Mucosa of rectum (tissue), 2 donors: Measurements from ENCODE around the gene C19orf53.

ENCODE experiments used
- H3K27ac ChIP-seq, 2 donors: one replicate each; pipeline ENCODE4 v1.7.0; 2013; ENCODE audit warnings: inconsistent platforms in 2 of 2, low read depth in 2 of 2, low read length in 2 of 2
- H3K27me3 ChIP-seq, 2 donors: one replicate each; pipeline ENCODE4 v1.7.0; 2013; ENCODE audit warnings: low read length in 2 of 2; ENCODE audit not compliant: control insufficient read depth in 2 of 2, insufficient read depth in 2 of 2
- H3K36me3 ChIP-seq, 2 donors: one replicate each; pipeline ENCODE4 v1.7.0; 2013; ENCODE audit warnings: low read length in 2 of 2; ENCODE audit not compliant: control insufficient read depth in 2 of 2, insufficient read depth in 2 of 2
- H3K4me1 ChIP-seq, 2 donors: one replicate each; pipeline ENCODE4 v1.7.0; 2013; ENCODE audit warnings: low read length in 2 of 2, mild to moderate bottlenecking in 1 of 2; ENCODE audit not compliant: control insufficient read depth in 2 of 2, insufficient read depth in 2 of 2
- H3K4me3 ChIP-seq, 2 donors: one replicate each; pipeline ENCODE4 v1.7.0; 2013; ENCODE audit warnings: low read length in 2 of 2
- H3K9ac ChIP-seq, 2 donors: one replicate each; pipeline ENCODE4 v1.7.0; 2013; ENCODE audit warnings: low read length in 2 of 2, low read depth in 1 of 2, mild to moderate bottlenecking in 1 of 2
- H3K9me3 ChIP-seq, 2 donors: one replicate each; pipeline ENCODE4 v1.7.0; 2013; ENCODE audit warnings: low read length in 2 of 2; ENCODE audit not compliant: control insufficient read depth in 2 of 2
- donor health status: healthy.
- donor health status: Normal muscosa, but diverticular disease.

C19orf53 gene

DNA sequence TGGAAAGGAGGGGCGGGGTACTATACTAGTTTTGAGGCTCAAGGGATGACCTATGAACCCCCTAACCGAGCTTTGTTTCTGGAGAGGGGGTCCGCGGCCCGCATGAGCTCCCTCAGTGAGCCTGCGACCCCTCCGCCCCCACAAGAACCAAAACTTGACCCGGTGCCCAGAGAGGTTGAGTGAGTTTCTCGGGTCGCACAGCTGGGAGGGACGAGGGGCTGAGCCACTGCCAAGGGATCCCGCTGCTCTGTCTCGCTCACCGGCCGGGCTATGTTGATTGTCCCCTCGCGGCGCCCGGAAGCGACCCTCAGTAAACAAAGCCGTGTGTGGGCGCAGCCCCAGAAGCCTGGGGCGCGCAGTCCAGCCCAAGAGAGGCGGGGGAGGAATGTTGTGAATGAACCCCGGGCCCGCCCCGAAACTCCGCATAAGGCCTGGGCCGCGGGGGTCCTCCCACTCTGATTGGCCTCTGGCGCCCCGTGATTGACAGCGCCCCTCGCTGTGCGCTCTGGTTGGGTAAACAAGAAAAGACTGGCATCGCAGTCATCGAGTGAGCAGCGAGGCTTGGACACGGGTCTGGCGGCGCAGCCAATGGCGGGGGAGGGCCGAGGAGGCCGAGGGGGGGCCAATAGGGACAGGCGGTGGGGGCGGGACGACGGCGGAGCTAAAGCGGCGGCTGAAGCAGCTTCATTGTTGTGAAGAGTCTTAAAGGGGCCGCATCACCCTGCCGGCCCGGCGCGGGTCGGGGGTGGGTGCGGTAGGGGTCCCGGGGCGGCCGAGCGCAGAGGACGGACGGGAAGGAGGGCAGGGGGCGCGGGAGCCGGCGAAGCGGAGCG is 20.7 kb downstream of the C19orf53 start, which contains the start of gene ZSWIM4:
ZSWIM4 (plus strand) TSS at position 687 of the 833 bp plus-strand sequence. CDS start 206 bp downstream, outside the sequence.
- peak within 1 kb of the TSS; percentile 83 for H3K4me3 ChIP-seq
- peak within 1 kb of the TSS; percentile 75 to 84 for H3K9ac ChIP-seq
- H3K27ac ChIP-seq, result peak within 1 kb of the TSS; percentile 80 to 82
- H3K27me3 ChIP-seq, result no peaks in the 10 kb centered on the region
- H3K36me3 ChIP-seq, result no peaks in the 10 kb centered on the region
- H3K9me3 ChIP-seq, result no peaks in the 10 kb centered on the region
- peaks cover 15 to 20% of the 10 kb centered on the region in 2 donors for H3K4me1 ChIP-seq

DNA sequence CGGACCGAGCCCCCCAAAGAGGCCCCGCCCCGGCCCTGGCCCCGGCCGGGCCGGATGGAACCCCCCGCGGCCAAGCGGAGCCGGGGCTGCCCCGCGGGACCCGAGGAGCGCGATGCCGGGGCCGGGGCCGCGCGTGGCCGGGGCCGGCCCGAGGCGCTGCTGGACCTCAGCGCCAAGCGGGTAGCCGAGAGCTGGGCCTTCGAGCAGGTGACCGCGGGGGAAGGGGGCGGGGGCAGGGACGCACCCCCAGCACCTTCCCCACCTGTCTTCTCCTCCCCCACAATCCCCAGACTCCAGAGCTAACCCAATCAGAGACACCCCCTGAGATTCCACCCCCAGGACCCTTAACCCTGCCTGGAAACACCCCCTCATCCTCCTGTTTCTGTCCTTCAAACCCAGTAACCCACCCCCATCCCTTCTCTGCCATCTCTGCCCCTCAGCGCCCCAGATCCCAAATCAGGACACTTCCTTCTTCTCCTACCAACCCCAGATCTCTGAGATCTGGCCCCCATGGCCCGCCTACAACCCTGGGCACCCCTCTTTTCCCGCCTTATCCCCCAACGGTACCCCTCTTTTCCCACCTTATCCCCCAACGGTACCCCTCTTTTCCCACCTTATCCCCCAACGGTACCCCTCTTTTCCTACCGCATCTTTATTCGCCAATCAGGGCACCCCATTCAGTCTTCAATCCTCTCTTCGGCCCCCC is 21.5 kb downstream of the C19orf53 start:
- peak overlapping the region; percentile 72 to 73 for H3K4me3 ChIP-seq
- peak overlapping the region; percentile 75 to 77 for H3K9ac ChIP-seq

GRCh38 chr19:13796301-13797057 is 22.2 kb downstream of the C19orf53 start:
- Histone ChIP-seq H3K4me1 (peaks cover 15 to 20% of the 10 kb centered on the region in 2 donors), H3K4me3 (peak overlapping the region; percentile 11 to 73), H3K9me3 (no peaks in the 10 kb centered on the region), H3K9ac (peak overlapping the region in 1 of 2 donors; percentile 77), H3K36me3 (no peaks in the 10 kb centered on the region), H3K27me3 (no peaks in the 10 kb centered on the region), H3K27ac (peak overlapping the region; percentile 52 to 56)

More for the DNA sequence above, 21.5 kb downstream of the C19orf53 start:
- Histone ChIP-seq H3K27ac (peak overlapping the region; percentile 70 to 77), H3K4me1 (peaks cover 15 to 20% of the 10 kb centered on the region in 2 donors), H3K36me3 (no peaks in the 10 kb centered on the region), H3K27me3 (no peaks in the 10 kb centered on the region), H3K9me3 (no peaks in the 10 kb centered on the region)

DNA sequence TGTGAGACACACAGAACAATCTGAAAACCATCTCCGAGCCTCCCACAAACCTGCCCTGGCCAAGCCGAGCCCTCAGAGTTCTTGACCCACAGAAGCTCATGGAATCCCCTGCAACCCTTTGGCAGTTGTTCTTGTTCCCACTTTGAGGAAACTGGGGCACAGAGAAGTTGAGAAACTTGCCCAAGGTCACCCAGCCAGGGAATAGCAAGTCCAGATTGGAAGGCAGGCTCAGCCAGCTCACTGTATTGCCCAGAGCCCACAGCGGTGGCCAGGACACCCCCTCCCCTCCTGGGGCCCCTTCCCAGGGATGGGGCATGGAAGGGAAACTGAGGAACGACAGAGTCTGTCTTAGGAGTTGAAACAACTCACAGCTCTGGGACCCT is 22.8 kb downstream of the C19orf53 start:
- no peaks in the 10 kb centered on the region for H3K36me3 ChIP-seq
- peak overlapping the region; percentile 23 to 52 for H3K27ac ChIP-seq
- H3K4me3 ChIP-seq, result no peak overlapping the region
- peak overlapping the region in 1 of 2 donors; percentile 77 for H3K9ac ChIP-seq
- H3K27me3 ChIP-seq, result no peaks in the 10 kb centered on the region
- H3K9me3 ChIP-seq, result no peaks in the 10 kb centered on the region
- H3K4me1 ChIP-seq, result peaks cover 15 to 20% of the 10 kb centered on the region in 2 donors

GRCh38 chr19:13797870-13798269 is 23.6 kb downstream of the C19orf53 start:
- Histone ChIP-seq H3K9me3 (no peaks in the 10 kb centered on the region), H3K4me3 (no peak overlapping the region), H3K36me3 (no peaks in the 10 kb centered on the region), H3K4me1 (peaks cover 15 to 20% of the 10 kb centered on the region in 2 donors), H3K27me3 (no peaks in the 10 kb centered on the region), H3K27ac (no peak overlapping the region), H3K9ac (no peak overlapping the region)

DNA sequence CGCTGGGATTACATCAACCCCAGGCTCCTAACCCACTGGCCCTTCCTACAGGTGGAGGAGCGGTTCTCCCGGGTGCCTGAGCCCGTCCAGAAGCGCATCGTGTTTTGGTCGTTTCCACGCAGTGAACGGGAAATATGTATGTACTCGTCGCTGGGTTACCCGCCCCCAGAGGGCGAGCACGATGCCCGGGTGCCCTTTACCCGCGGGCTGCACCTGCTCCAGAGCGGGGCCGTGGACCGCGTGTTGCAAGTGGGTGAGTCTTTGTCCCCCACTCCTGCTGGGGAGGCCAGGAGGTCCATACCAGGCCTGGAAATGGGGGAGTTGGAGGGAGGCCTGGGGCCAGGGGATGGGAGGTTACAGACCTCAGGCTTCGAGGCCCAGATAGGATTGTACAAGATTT is 25.4 kb downstream of the C19orf53 start:
- Histone ChIP-seq H3K27me3 (no peaks in the 10 kb centered on the region), H3K9me3 (no peaks in the 10 kb centered on the region)

GRCh38 chr19:13803038-13803437 is 28.8 kb downstream of the C19orf53 start:
- no peaks in the 10 kb centered on the region for H3K4me1 ChIP-seq
- H3K27ac ChIP-seq, result no peak overlapping the region

More for the DNA sequence above, 25.4 kb downstream of the C19orf53 start:
- peaks cover 12 to 16% of the 10 kb centered on the region in 2 donors for H3K4me1 ChIP-seq
- H3K27ac ChIP-seq, result no peak overlapping the region
- no peaks in the 10 kb centered on the region for H3K36me3 ChIP-seq
- H3K4me3 ChIP-seq, result no peak overlapping the region
- no peak overlapping the region for H3K9ac ChIP-seq

DNA sequence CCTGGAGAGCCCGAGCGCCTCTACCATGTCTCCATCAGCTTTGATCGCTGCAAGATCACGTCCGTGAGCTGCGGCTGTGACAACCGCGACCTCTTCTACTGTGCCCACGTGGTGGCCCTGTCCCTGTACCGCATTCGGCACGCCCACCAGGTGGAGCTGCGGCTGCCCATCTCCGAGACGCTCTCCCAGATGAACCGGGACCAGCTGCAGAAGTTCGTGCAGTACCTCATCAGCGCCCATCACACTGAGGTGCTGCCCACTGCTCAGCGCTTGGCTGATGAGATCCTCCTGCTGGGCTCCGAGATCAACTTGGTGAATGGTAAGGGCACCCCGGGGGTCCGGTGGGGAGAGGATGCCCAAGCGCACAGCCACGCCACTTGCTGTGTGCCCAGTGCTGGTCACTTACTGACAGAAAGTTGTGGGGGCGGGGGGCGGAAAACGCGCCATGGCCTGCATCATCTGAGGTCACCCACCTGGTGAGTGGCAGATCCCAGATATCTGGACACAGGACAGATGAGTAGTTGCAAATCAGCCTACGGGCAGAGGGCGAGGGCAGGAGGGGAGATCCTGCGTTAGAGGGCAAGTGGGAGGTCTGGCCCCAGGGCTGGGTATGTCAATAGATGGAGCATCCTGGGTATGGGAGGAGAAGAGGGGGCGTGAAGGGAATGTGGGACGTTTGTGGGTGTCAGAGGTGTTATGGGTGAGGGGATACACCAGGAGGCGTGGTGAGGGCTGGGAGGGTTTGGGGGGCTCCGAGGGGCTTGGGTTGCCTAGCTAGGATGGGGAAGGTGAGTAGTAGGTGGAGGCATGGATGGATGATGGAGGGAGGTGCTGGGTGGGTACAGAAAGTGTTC is 30.8 kb downstream of the C19orf53 start:
- Histone ChIP-seq H3K4me3 (no peak overlapping the region), H3K27ac (no peak overlapping the region), H3K36me3 (peaks cover 3 to 4% of the 10 kb centered on the region in 2 donors), H3K9ac (no peak overlapping the region), H3K4me1 (no peaks in the 10 kb centered on the region), H3K9me3 (no peaks in the 10 kb centered on the region), H3K27me3 (no peaks in the 10 kb centered on the region)

More at GRCh38 chr19:13803038-13803437, 28.8 kb downstream of the C19orf53 start:
- Histone ChIP-seq H3K27me3 (no peaks in the 10 kb centered on the region), H3K4me3 (no peak overlapping the region), H3K9ac (no peak overlapping the region), H3K36me3 (no peaks in the 10 kb centered on the region), H3K9me3 (no peaks in the 10 kb centered on the region)

- Histone ChIP-seq H3K27me3 (no peaks in the 10 kb centered on the region), H3K9ac (no peak overlapping the region), H3K27ac (no peak overlapping the region), H3K36me3 (peaks cover 3 to 4% of the 10 kb centered on the region in 2 donors), H3K9me3 (no peaks in the 10 kb centered on the region), H3K4me1 (no peaks in the 10 kb centered on the region), H3K4me3 (no peak overlapping the region)
Measured at GRCh38 chr19:13806728-13807127, 32.5 kb downstream of the C19orf53 start.
